ENCODE results near the gene DUSP28. TPM values are rescaled to one million over a fixed set of nuclear protein-coding genes. Genes with fewer than 3 reads are reported as not detected.
"Not testable (repeated sequence)": the region's sequence is repeated elsewhere in the genome, so short reads cannot be mapped to it uniquely, and the experiment has no call there.

Gene DUSP28
- total RNA-seq, 1 donor, result 4.7 TPM

DNA sequence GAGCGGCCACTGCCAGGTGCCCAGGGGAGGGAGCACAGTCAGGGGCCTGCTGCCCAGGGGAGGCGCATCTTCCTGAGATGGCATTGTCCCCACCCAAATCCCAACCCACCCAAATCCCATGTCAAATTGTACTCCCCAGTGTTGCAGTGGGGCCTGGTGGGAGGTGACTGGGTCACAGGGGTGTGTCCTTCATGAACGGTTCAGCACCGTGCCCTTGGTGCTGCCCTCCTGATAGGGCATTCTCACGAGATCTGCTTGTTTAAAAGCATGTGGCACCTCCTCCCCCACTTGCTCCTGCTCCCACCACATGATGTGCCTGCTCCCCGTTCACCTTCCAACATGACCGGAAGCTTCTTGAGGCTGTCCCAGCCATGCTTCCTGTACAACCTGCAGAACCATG lies 30.0 kb upstream of the DUSP28 start:
- no peaks in the 10 kb centered on the region for H3K4me1 ChIP-seq (ENCODE audit: insufficient read depth, low read length)
- no peaks in the 10 kb centered on the region for H3K27me3 ChIP-seq (ENCODE audit: insufficient read depth, low read length)
- peaks cover 2% of the 10 kb centered on the region for H3K9me3 ChIP-seq (ENCODE audit: low read depth, low read length)
- DNase-seq (ENCODE audit: insufficient read length, low spot score, missing footprints), result no peak
- H3K4me3 ChIP-seq (ENCODE audit: insufficient read depth, low read length), result no peak overlapping the region
- no peaks in the 10 kb centered on the region for H4K20me1 ChIP-seq (ENCODE audit: insufficient read depth, low read length)
- no peaks in the 10 kb centered on the region for H3K79me2 ChIP-seq (ENCODE audit: insufficient read depth, low read length)
- no peak overlapping the region for H2AFZ ChIP-seq (ENCODE audit: low read length)
- H3K27ac ChIP-seq (ENCODE audit: low read depth, low read length), result no peak overlapping the region
- TF ChIP-seq CTCF (IDR thresholded peaks at IDR 0.05; ENCODE audit: extremely low read depth, low read depth, low read length), result no peak
- H3K36me3 ChIP-seq (ENCODE audit: insufficient read depth, low read length), result peaks cover 4% of the 10 kb centered on the region
- H3K4me2 ChIP-seq (ENCODE audit: insufficient read depth, low read length), result no peak overlapping the region

- peaks cover 4% of the 10 kb centered on the region for H3K36me3 ChIP-seq (ENCODE audit: insufficient read depth, low read length)
- no peaks in the 10 kb centered on the region for H3K27me3 ChIP-seq (ENCODE audit: insufficient read depth, low read length)
- H3K4me1 ChIP-seq (ENCODE audit: insufficient read depth, low read length), result no peaks in the 10 kb centered on the region
These were observed 29.1 kb upstream of the DUSP28 start for GRCh38 chr2:240531038-240531437.

GRCh38 chr2:240532031-240532775 lies 28.0 kb upstream of the DUSP28 start:
- Histone ChIP-seq H3K27me3 (ENCODE audit: insufficient read depth, low read length) (no peaks in the 10 kb centered on the region), H3K4me3 (ENCODE audit: insufficient read depth, low read length) (no peak overlapping the region), H3K9me3 (ENCODE audit: low read depth, low read length) (peaks cover 2% of the 10 kb centered on the region), H3K36me3 (ENCODE audit: insufficient read depth, low read length) (peaks cover 4% of the 10 kb centered on the region), H3K4me1 (ENCODE audit: insufficient read depth, low read length) (no peaks in the 10 kb centered on the region), H4K20me1 (ENCODE audit: insufficient read depth, low read length) (no peaks in the 10 kb centered on the region), H3K27ac (ENCODE audit: low read depth, low read length) (no peak overlapping the region), H3K4me2 (ENCODE audit: insufficient read depth, low read length) (no peak overlapping the region), H3K79me2 (ENCODE audit: insufficient read depth, low read length) (no peaks in the 10 kb centered on the region), H2AFZ (ENCODE audit: low read length) (no peak overlapping the region)
- no peak for TF ChIP-seq CTCF (IDR thresholded peaks at IDR 0.05; ENCODE audit: extremely low read depth, low read depth, low read length)
- DNase-seq (ENCODE audit: insufficient read length, low spot score, missing footprints), result no peak

More at GRCh38 chr2:240531038-240531437, 29.1 kb upstream of the DUSP28 start:
- Histone ChIP-seq H3K79me2 (ENCODE audit: insufficient read depth, low read length) (no peaks in the 10 kb centered on the region), H3K4me3 (ENCODE audit: insufficient read depth, low read length) (no peak overlapping the region), H3K27ac (ENCODE audit: low read depth, low read length) (no peak overlapping the region), H4K20me1 (ENCODE audit: insufficient read depth, low read length) (no peaks in the 10 kb centered on the region), H3K9me3 (ENCODE audit: low read depth, low read length) (peaks cover 2% of the 10 kb centered on the region), H3K4me2 (ENCODE audit: insufficient read depth, low read length) (no peak overlapping the region), H2AFZ (ENCODE audit: low read length) (no peak overlapping the region)
- no peak for TF ChIP-seq CTCF (IDR thresholded peaks at IDR 0.05; ENCODE audit: extremely low read depth, low read depth, low read length)
- no peak for DNase-seq (ENCODE audit: insufficient read length, low spot score, missing footprints)

DNA sequence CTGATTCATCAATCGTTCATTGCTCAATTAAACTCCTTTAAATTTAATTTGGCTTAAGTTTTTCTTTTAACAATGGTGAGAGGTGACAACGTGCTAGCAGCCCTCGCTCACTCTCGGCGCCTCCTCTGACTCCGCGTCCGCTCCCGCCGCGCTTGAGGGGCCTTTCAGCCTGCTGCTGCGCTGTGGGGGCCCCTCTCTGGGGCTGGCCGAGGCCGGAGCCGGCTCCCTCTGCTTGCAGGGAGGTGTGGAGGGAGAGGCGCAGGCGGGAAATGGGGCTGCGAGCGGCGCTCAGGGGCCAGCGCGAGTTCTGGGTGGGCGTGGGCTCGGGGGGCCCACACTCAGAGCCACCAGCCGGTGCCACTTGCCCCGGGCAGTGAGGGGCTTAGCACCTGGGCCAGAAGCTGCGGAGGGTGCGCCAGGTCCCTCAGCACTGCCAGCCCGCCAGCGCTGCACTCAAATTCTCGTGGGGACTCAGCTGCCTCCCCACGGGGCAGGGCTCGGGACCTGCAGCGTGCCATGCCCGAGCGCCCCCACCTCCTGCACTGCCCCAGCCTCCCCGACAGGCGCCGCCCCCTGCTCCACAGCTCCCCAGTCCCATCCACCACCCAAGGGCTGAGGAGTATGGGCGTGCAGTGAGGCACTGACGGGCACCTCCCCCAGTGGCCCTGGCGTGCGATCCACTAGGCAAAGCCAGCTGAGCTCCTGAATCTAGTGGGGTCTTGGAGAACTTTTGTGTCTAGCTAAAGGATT lies 22.0 kb upstream of the DUSP28 start:
- Histone ChIP-seq H3K9me3 (ENCODE audit: low read depth, low read length) (no peaks in the 10 kb centered on the region), H4K20me1 (ENCODE audit: insufficient read depth, low read length) (no peaks in the 10 kb centered on the region), H3K27ac (ENCODE audit: low read depth, low read length) (no peak overlapping the region), H2AFZ (ENCODE audit: low read length) (no peak overlapping the region), H3K27me3 (ENCODE audit: insufficient read depth, low read length) (no peaks in the 10 kb centered on the region), H3K4me3 (ENCODE audit: insufficient read depth, low read length) (no peak overlapping the region), H3K4me1 (ENCODE audit: insufficient read depth, low read length) (no peaks in the 10 kb centered on the region), H3K79me2 (ENCODE audit: insufficient read depth, low read length) (no peaks in the 10 kb centered on the region), H3K36me3 (ENCODE audit: insufficient read depth, low read length) (peaks cover 14% of the 10 kb centered on the region), H3K4me2 (ENCODE audit: insufficient read depth, low read length) (no peak overlapping the region)
- no peak for TF ChIP-seq CTCF (IDR thresholded peaks at IDR 0.05; ENCODE audit: extremely low read depth, low read depth, low read length)
- peak; percentile 30 for DNase-seq (ENCODE audit: insufficient read length, low spot score, missing footprints)

GRCh38 chr2:240539101-240539500 lies 21.1 kb upstream of the DUSP28 start:
- not testable (repeated sequence) for H3K4me2 ChIP-seq (ENCODE audit: insufficient read depth, low read length); H2AFZ ChIP-seq (ENCODE audit: low read length); H3K4me1 ChIP-seq (ENCODE audit: insufficient read depth, low read length); H3K9me3 ChIP-seq (ENCODE audit: low read depth, low read length); H3K79me2 ChIP-seq (ENCODE audit: insufficient read depth, low read length); H3K27ac ChIP-seq (ENCODE audit: low read depth, low read length); H3K4me3 ChIP-seq (ENCODE audit: insufficient read depth, low read length); DNase-seq (ENCODE audit: insufficient read length, low spot score, missing footprints); H3K27me3 ChIP-seq (ENCODE audit: insufficient read depth, low read length); H4K20me1 ChIP-seq (ENCODE audit: insufficient read depth, low read length)
- peaks cover 14% of the 10 kb centered on the region for H3K36me3 ChIP-seq (ENCODE audit: insufficient read depth, low read length)
